OCI-LY1 (cell line): Measurements from ENCODE around the gene GDF7.

Experiments
- EZH2 ChIP-seq: fragments of 200-600 bp; sonication (generic), shearing (Covaris generic); IDR thresholded peaks from 2 replicates; pipeline ENCODE4 v1.8.0; 2017; ENCODE audit warnings: borderline replicate concordance, mixed run types, mild to moderate bottlenecking, antibody characterized with exemption, low read length, moderate library complexity, mixed read lengths
- TF ChIP-seq, protein P1 (sequence below): fragments of 200-600 bp; sonication (generic), shearing (Covaris generic); IDR thresholded peaks from 2 replicates; pipeline ENCODE4 v1.5.1; 2017; ENCODE audit warnings: mild to moderate bottlenecking, antibody characterized with exemption, low read length, moderate library complexity, mixed read lengths

- TF ChIP-seq, protein P1, sequence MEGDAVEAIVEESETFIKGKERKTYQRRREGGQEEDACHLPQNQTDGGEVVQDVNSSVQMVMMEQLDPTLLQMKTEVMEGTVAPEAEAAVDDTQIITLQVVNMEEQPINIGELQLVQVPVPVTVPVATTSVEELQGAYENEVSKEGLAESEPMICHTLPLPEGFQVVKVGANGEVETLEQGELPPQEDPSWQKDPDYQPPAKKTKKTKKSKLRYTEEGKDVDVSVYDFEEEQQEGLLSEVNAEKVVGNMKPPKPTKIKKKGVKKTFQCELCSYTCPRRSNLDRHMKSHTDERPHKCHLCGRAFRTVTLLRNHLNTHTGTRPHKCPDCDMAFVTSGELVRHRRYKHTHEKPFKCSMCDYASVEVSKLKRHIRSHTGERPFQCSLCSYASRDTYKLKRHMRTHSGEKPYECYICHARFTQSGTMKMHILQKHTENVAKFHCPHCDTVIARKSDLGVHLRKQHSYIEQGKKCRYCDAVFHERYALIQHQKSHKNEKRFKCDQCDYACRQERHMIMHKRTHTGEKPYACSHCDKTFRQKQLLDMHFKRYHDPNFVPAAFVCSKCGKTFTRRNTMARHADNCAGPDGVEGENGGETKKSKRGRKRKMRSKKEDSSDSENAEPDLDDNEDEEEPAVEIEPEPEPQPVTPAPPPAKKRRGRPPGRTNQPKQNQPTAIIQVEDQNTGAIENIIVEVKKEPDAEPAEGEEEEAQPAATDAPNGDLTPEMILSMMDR = peak; percentile 21; the same call in 1 of the 2 replicates
- TF ChIP-seq EZH2 = no peak
These were observed 9.6 kb downstream of the GDF7 start for GRCh38 chr2:20676353-20677215.
